HepG2 (cell line): ENCODE measurements around the gene TMEM266. TPM values are rescaled to one million over a fixed set of nuclear protein-coding genes. Genes with fewer than 3 reads are reported as not detected.

Experiments
- BORCS8-MEF2B ChIP-seq: sonication (generic); formaldehyde crosslinking; IDR thresholded peaks from 2 replicates; pipeline ENCODE4 v1.8.0; 2022; ENCODE audit warnings: mild to moderate bottlenecking, missing genetic modification reagents
- FOXK1 ChIP-seq: sonication (generic); formaldehyde crosslinking; IDR thresholded peaks from 2 replicates; pipeline ENCODE4 v1.4.0; 2020; ENCODE audit warnings: low read depth, missing genetic modification reagents, borderline replicate concordance
- HMG20B ChIP-seq: conservative IDR thresholded peaks from 2 replicates; pipeline ENCODE4 v1.6.1; 2016; ENCODE audit warnings: missing genetic modification reagents, missing compliant biosample characterization
- HNF4A ChIP-seq: sonication (generic); formaldehyde crosslinking; IDR thresholded peaks from 2 replicates; pipeline ENCODE4 v1.4.0; 2020; ENCODE audit warnings: missing genetic modification reagents
- ISX ChIP-seq: sonication (generic); formaldehyde crosslinking; conservative IDR thresholded peaks from 2 replicates; pipeline ENCODE4 v1.5.0; 2020; ENCODE audit warnings: missing genetic modification reagents
- KLF16 ChIP-seq, 2 experiments: sonication (generic) in 1 of 2; formaldehyde crosslinking in 1 of 2; IDR thresholded peaks; 2 replicates each; pipeline versions ENCODE4 v1.6.1 to v1.8.0; 2016 to 2023; ENCODE audit warnings: missing genetic modification reagents in 2 of 2, missing compliant biosample characterization in 1 of 2
- NFKB2 ChIP-seq: sonication (generic); formaldehyde crosslinking; IDR thresholded peaks from 2 replicates; pipeline ENCODE4 v1.4.0; 2020; ENCODE audit warnings: missing genetic modification reagents, borderline replicate concordance
- NFKBIZ ChIP-seq: IDR thresholded peaks from 2 replicates; pipeline ENCODE4 v1.6.1; 2018; ENCODE audit warnings: missing genetic modification reagents, missing compliant biosample characterization
- PHF21A ChIP-seq: sonication (generic); formaldehyde crosslinking; IDR thresholded peaks from 2 replicates; pipeline ENCODE4 v1.5.0; 2020; ENCODE audit warnings: mild to moderate bottlenecking, missing genetic modification reagents
- RAD51 ChIP-seq: fragments of 450-650 bp; IDR thresholded peaks from 2 replicates; pipeline ENCODE4 v1.6.1; 2016; ENCODE audit warnings: borderline replicate concordance
- RFXAP ChIP-seq: sonication (generic); formaldehyde crosslinking; IDR thresholded peaks from 2 replicates; pipeline ENCODE4 v1.4.0; 2020; ENCODE audit warnings: missing genetic modification reagents, borderline replicate concordance
- XRCC5 ChIP-seq: fragments of 200-400 bp; formaldehyde crosslinking; optimal IDR thresholded peaks from 2 replicates; pipeline ENCODE3; 2017; ENCODE audit warnings: mild to moderate bottlenecking, low read length
- ZNF737 ChIP-seq: sonication (generic); formaldehyde crosslinking; IDR thresholded peaks from 2 replicates; pipeline ENCODE4 v1.5.0; 2020; ENCODE audit warnings: missing genetic modification reagents, mild to moderate bottlenecking, borderline replicate concordance
- ZNF891 ChIP-seq: sonication (generic); formaldehyde crosslinking; IDR thresholded peaks from 2 replicates; pipeline ENCODE4 v1.5.0; 2020; ENCODE audit warnings: mild to moderate bottlenecking, missing genetic modification reagents
- polyA plus RNA-seq, 8 experiments: library from polyadenylated mRNA; depleted of rRNA in 3 of 8; stranded (reverse) in 7 of 8; unstranded in 1 of 8; fragments of >200 nt; fragmentation: Illumina TruSeq in 4 of 8; extraction: Trizol in 4 of 8; gene quantifications; 2 replicates each; pipeline versions ENCODE4 v1.2.1 to v1.2.3, GENCODE V29; 2011 to 2016; ENCODE audit warnings: low read depth in 4 of 8, missing spikeins in 1 of 8, mixed read lengths in 1 of 8; ENCODE audit not compliant: insufficient read depth in 1 of 8
- total RNA-seq, 5 experiments: library from RNA; depleted of rRNA; stranded (reverse); fragments of >200 nt; fragmentation: Illumina TruSeq; extraction: Trizol; gene quantifications; 2 replicates each; pipeline ENCODE4 v1.2.3, GENCODE V29; 2016; ENCODE audit warnings: low read depth in 1 of 5
- TF ChIP-seq, protein P1 (sequence below): sonication (generic); formaldehyde crosslinking; IDR thresholded peaks from 2 replicates; pipeline ENCODE4 v1.8.0; 2022; ENCODE audit warnings: mild to moderate bottlenecking, missing genetic modification reagents, moderate library complexity
- TF ChIP-seq, protein P2 (sequence below): sonication (generic); formaldehyde crosslinking; IDR thresholded peaks from 2 replicates; pipeline ENCODE4 v1.5.1; 2020; ENCODE audit warnings: mild to moderate bottlenecking, missing genetic modification reagents
- TF ChIP-seq, protein P3 (sequence below): sonication (generic); formaldehyde crosslinking; IDR thresholded peaks from 2 replicates; pipeline ENCODE4 v1.4.0; 2020; ENCODE audit warnings: missing genetic modification reagents
- TF ChIP-seq, protein P4 (sequence below): sonication (generic); formaldehyde crosslinking; IDR thresholded peaks from 2 replicates; pipeline ENCODE4 v1.5.1; 2020; ENCODE audit warnings: missing genetic modification reagents, mild to moderate bottlenecking, borderline replicate concordance

Gene TMEM266
- total and polyA plus RNA-seq, 2 of the 13 experiments (the other 11 are each of a cell fraction or from before 2014, with no cell fraction given) = 0.04 TPM; not detected in 1

DNA sequence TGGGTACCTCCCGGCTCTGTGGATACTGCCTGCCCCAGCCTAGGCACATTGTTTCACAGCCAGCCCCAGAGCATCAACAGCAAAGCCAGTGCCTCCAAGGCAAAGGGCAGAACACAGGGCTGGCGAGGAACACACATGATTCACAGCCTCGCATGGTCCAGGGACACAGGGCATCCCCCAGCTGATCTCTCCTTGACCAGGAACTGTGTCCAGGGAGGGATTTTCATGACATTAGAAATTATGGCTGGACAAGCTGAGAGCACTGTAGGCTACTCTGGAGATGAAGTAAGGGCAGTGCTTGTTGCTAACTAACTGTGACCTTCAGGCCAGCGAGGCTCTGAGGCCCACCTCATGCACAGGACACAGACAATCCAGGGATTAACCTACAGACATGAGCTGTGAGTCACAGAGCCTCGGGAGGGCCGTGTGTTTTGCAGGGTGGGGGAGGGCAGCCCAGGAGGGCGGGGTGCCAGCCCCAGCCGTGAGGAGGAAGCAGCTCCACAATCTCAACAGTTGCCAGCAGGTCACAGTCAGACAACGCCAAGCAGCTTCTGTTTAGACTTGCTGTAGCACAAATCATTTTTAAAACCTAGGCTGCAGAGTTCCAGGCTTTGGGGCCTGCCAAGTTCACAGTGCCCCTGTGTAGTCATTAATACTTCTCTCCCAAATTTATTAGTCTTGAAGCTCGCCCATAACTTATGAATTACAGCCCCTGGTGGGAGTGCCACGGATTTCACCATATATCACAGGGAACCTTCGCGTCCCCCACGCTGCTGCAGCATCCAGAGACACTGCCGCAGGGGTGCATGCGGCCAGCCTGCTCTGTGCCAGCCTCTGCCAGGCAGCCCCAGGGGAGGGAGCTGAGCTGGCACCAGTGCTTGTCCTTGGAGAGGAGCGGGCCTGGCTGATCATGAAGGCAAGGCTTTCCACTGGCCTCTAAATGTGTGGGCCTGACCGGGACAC is 136.8 kb downstream of the TMEM266 start (continued):
- 0 out of 2 replicates have a peak, but pooled peaks have one; percentile 34 for TF ChIP-seq HMG20B (CRISPR knock-in tag)
- TF ChIP-seq, protein P1, sequence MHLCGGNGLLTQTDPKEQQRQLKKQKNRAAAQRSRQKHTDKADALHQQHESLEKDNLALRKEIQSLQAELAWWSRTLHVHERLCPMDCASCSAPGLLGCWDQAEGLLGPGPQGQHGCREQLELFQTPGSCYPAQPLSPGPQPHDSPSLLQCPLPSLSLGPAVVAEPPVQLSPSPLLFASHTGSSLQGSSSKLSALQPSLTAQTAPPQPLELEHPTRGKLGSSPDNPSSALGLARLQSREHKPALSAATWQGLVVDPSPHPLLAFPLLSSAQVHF (CRISPR knock-in tag) = no peak
- TF ChIP-seq, protein P2, sequence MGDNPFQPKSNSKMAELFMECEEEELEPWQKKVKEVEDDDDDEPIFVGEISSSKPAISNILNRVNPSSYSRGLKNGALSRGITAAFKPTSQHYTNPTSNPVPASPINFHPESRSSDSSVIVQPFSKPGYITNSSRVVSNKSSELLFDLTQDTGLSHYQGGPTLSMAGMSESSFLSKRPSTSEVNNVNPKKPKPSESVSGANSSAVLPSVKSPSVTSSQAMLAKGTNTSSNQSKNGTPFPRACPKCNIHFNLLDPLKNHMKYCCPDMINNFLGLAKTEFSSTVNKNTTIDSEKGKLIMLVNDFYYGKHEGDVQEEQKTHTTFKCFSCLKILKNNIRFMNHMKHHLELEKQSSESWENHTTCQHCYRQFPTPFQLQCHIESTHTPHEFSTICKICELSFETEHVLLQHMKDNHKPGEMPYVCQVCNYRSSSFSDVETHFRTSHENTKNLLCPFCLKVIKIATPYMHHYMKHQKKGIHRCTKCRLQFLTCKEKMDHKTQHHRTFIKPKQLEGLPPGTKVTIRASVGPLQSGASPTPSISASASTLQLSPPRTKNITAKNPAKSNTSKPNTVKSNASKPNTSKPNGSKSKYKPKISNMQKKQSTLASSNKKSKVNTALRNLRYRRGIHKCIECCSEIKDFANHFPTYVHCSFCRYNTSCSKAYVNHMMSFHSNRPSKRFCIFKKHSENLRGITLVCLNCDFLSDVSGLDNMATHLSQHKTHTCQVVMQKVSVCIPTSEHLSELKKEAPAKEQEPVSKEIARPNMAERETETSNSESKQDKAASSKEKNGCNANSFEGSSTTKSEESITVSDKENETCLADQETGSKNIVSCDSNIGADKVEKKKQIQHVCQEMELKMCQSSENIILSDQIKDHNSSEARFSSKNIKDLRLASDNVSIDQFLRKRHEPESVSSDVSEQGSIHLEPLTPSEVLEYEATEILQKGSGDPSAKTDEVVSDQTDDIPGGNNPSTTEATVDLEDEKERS (CRISPR knock-in tag) = peak; percentile 72; the same call in 1 of the 2 replicates
- peak; percentile 74 for TF ChIP-seq PHF21A (CRISPR knock-in tag)
- TF ChIP-seq RFXAP (CRISPR knock-in tag) = peak; percentile 46; the same call in 1 of the 2 replicates
- peak; percentile 57 for TF ChIP-seq XRCC5
- 0 out of 4 replicates have a peak, but pooled peaks of 1 of the 2 experiments have one; percentile 59 for TF ChIP-seq KLF16 (CRISPR knock-in tag; IDR thresholded peaks at IDR 0.05)
- TF ChIP-seq ISX (CRISPR knock-in tag) = no peak
- TF ChIP-seq, protein P3, sequence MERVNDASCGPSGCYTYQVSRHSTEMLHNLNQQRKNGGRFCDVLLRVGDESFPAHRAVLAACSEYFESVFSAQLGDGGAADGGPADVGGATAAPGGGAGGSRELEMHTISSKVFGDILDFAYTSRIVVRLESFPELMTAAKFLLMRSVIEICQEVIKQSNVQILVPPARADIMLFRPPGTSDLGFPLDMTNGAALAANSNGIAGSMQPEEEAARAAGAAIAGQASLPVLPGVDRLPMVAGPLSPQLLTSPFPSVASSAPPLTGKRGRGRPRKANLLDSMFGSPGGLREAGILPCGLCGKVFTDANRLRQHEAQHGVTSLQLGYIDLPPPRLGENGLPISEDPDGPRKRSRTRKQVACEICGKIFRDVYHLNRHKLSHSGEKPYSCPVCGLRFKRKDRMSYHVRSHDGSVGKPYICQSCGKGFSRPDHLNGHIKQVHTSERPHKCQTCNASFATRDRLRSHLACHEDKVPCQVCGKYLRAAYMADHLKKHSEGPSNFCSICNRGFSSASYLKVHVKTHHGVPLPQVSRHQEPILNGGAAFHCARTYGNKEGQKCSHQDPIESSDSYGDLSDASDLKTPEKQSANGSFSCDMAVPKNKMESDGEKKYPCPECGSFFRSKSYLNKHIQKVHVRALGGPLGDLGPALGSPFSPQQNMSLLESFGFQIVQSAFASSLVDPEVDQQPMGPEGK (CRISPR knock-in tag) = peak; percentile 93
- peak; percentile 68; the same call in 1 of the 2 replicates for TF ChIP-seq NFKBIZ (CRISPR knock-in tag)
- TF ChIP-seq, protein P4, sequence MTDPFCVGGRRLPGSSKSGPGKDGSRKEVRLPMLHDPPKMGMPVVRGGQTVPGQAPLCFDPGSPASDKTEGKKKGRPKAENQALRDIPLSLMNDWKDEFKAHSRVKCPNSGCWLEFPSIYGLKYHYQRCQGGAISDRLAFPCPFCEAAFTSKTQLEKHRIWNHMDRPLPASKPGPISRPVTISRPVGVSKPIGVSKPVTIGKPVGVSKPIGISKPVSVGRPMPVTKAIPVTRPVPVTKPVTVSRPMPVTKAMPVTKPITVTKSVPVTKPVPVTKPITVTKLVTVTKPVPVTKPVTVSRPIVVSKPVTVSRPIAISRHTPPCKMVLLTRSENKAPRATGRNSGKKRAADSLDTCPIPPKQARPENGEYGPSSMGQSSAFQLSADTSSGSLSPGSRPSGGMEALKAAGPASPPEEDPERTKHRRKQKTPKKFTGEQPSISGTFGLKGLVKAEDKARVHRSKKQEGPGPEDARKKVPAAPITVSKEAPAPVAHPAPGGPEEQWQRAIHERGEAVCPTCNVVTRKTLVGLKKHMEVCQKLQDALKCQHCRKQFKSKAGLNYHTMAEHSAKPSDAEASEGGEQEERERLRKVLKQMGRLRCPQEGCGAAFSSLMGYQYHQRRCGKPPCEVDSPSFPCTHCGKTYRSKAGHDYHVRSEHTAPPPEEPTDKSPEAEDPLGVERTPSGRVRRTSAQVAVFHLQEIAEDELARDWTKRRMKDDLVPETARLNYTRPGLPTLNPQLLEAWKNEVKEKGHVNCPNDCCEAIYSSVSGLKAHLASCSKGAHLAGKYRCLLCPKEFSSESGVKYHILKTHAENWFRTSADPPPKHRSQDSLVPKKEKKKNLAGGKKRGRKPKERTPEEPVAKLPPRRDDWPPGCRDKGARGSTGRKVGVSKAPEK (CRISPR knock-in tag) = no peak
- TF ChIP-seq HNF4A (CRISPR knock-in tag) = peak; percentile 38; the same call in 1 of the 2 replicates
- TF ChIP-seq ZNF737 = no peak
- 0 out of 2 replicates have a peak, but pooled peaks have one; percentile 23 for TF ChIP-seq ZNF891 (CRISPR knock-in tag)
- TF ChIP-seq RAD51 = no peak
- no peak; the same call in 1 of the 2 replicates for TF ChIP-seq BORCS8-MEF2B (CRISPR knock-in tag)
- TF ChIP-seq FOXK1 (CRISPR knock-in tag) = peak; percentile 53; the same call in 1 of the 2 replicates
- 0 out of 2 replicates have a peak, but pooled peaks have one; percentile 25 for TF ChIP-seq NFKB2 (CRISPR knock-in tag)
